Left colon (tissue), 2 donors: Measurements from ENCODE around the gene CPA4. TPM values are rescaled to one million over a fixed set of nuclear protein-coding genes. Genes with fewer than 3 reads are reported as not detected.

Experiments used
- ATAC-seq: fragments of 200-7000 bp; cut with Tn5 transposase; one replicate; pipeline ENCODE4 v1.9.1; 2020; ENCODE audit warnings: mild to moderate bottlenecking, moderate library complexity
- DNase-seq, 2 donors: peaks; one replicate each; pipeline ENCODE4 v3.0.0-alpha.2; 2020
- intact Hi-C, 2 donors: fragments of 100-400 bp; cut with DNase I in 1 of 2; cut with micrococcal nuclease in 1 of 2; formaldehyde crosslinking; loops; one replicate each; pipeline versions ENCODE4 v1.11.2 to v1.14.0; 2022; cut with DNase I, micrococcal nuclease
- total RNA-seq, 2 donors: library from RNA; stranded (reverse); fragmentation: NEBNext Ultra II Directional; extraction: Animal tissue kit (Norgen Biotek cat#: 25700); gene quantifications; one replicate each; pipeline ENCODE4 v1.2.1, GENCODE V29; 2021
- donor health status: DM: no; HTN: no; CAD: no.
- donor health status: DM: yes; HTN: yes; CAD: no.

The CPA4 gene
- total RNA-seq, 2 donors from 2014 or later, result not detected

DNA sequence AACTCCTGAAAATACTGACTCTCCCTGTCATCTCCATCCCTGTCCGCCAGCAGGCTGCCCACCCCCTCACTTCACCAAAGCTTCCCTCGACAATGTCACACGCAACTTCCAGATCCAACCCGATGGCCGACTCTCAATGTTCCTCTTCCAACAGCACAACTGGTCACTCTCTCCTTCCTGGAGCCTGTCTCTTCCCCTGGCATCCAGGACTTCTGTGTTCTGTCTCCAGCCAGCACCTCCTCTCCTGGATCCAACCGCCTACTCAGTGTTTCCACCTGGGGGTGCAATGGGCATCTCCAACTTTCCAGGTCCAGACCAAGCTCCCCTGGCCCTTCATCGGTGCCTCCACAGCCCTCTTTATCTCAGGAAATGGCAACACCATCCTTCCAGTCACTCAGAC, 60.2 kb downstream of the CPA4 start:
- intact Hi-C loops, result no loop called here
- no peak for ATAC-seq

DNA sequence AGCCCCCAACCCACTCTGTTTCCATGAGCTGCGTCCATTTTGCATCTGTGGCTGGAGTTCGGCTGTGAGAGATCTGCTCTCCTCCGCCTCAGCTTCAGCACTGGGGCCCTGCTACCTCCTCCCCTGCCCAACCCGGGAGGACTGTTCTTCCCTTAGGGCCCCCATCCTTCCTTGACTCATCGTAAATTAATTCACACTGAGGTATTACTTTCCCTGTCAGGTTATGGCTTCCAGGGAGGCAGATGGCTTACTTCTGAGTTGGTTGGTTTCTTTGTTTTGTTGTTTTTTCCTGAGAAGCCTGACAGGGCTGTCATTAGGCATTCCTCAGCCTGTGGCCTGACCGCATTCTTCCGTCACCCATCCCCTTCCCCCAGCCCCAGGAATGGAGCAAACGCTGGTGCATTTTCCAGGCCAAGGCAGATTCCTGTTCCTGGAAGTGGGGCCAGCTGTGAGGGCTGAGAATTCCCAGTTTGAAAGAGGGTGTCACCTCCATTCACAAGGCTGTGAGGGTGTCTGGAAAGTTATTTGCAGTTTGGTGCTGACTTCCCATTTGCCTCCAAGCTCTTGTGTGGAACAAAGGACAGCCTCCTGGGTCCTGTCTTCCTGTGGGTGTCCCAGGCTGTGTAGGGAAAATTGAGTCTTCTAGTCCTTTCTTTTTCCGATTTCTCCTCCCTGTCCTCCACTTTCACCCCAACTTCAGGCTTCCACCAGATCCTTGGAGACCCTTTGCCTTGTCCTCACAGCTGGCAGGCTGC, 63.3 kb downstream of the CPA4 start:
- intact Hi-C loops, result no loop called here
- no peak for ATAC-seq
- DNase-seq, result peak in 1 of 2 donors; percentile 46

More for the DNA sequence above, 60.2 kb downstream of the CPA4 start:
- no peak for DNase-seq

DNA sequence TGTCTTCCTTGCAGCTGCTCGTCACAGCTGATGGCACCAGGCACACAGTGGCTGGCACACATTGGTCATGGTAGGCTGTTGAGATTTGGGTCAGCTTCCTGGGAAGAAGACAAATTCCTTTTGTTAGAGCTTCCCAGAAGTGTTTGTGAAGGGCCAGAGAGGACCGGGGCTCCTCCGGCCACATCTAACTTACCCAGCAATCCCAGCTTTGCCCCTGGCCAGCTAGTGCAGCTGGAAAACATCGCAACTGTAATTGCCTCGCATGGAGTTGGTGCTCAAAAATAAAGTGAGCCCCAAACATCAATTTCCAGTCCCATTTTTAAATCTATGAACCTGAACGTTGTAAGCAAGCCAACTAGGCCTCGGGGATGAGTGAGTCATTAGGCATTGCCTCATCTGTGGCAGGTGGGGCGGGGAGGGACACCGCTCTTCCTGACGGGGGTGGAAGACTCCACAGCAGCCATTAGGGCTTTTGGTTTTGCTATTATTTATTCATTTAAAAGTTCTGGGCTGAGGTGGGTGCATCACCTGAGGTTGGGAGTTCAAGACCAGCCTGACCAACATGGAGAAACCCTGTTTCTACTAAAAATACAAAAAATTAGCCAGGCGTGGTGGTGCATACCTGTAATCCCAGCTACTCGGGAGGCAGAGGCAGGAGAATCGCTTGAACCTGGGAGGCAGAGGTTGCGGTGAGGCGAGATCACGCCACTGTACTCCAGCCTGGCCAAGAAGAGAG, 64.1 kb downstream of the CPA4 start:
- intact Hi-C loops, result no loop called here
- no peak for DNase-seq
- no peak for ATAC-seq

DNA sequence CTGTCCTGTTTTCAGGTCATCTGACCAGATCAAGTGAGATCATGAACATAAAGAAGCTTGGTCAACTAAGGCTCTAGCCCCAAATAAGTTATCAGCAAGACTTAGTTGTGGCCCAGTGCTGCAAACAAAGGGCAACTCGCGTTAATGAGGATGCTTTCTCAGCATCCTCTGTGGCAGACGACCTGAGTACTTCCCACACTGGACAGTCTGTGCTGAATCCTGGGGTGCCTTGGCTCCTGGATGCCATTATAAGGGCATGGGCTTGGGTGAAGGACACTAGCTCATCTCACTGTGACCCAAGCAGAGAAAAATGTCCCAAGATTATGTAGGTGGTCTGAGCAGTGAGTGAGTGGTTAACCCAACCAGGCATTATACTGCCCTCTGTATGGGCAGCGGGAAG, 65.5 kb downstream of the CPA4 start:
- DNase-seq (no peak), ATAC-seq (no peak)
- intact Hi-C loops, result no loop called here

DNA sequence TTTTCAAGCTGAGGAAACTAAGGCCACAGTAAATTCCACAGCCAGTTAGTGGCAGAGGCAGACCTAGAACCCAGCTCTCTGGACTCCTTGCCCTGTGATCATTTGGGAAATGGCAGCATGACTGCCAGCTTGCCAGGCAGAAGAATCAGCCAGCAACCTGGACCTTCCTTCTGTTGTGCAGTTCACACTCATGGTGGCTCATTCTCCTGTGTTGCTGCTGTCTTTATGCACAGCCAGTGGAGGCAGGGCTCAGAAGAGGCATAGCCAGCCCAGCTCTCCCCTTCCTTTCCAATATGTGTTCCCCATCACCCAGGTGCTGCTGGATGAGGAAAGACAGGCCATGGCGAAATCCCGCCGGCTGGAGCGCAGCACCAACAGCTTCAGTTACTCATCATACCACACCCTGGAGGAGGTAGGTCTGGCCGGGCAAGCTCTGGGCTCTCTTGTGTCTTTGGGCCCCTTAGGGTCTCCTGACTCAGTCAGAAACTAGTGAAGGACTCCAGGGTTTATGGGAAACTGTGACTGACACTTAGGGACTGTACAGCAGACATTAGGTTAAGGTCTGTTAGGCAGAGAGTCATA, 66.4 kb downstream of the CPA4 start:
- intact Hi-C loops, result no loop called here
- DNase-seq (no peak), ATAC-seq (no peak)

DNA sequence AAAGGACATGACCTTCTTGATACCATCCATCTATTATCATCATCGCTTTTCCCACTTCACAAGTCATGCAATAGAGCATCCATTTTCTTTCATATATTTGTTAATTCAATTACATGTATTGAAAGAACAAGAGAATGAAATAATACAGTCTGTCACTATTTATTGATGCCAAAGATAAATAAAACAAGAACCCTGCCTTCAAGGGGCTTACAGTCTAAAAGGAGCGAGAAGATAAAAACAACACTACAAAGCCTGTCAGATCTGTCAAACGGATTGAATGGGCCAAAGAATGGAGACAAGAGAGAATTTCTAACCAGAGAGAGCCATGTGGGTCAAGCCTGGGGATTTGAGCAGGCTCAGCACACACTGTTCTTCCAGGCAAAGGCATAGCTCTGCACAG, 67.6 kb downstream of the CPA4 start:
- DNase-seq (no peak), ATAC-seq (no peak)
- intact Hi-C loops, result no loop called here

DNA sequence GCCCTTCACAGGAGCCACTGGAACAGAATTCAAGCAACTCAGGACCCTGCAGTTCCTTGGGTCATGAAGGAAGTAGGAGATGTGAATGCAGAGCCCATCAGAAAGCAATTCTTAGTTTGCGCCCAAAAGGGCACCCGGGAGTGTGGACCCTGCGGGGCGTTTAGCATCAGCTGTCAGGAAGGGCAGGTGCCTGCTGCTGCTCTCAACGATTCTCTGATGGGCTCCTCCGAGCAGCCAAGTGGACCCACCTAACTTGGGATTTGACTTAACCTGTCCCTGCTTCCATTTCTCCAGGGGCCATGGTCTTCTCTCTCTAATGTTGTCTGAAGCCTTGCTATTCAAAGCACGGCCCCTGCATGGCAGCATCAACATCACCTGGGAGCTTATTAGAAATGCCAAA, 68.7 kb downstream of the CPA4 start:
- ATAC-seq (no peak), DNase-seq (no peak)
- intact Hi-C loops, result no loop called here

DNA sequence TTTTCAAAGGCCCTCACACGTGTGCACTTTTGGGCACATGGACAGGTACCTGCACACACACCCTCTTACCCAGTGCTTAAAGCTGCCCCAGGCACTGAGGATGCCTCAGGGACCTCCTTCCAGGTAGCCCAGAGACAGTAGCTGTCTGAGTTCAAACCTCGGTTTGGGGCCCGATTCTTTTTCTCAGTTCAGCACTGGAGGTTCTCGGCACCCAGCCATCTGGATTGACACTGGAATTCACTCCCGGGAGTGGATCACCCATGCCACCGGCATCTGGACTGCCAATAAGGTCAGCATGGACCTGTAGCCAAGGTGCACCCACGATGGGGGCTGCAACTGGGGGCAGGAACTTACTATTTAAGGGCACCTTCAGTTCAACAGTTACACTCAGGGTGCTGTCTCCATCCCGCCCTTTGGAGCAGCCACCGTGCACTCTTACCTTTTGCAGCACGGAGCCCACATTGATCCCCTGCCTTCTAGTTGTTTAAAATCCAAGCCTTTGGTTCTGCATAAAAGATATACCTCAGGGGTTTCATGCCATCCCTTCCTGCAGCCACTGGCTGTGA, 69.4 kb downstream of the CPA4 start:
- intact Hi-C loops, result no loop called here
- DNase-seq (no peak), ATAC-seq (no peak)

DNA sequence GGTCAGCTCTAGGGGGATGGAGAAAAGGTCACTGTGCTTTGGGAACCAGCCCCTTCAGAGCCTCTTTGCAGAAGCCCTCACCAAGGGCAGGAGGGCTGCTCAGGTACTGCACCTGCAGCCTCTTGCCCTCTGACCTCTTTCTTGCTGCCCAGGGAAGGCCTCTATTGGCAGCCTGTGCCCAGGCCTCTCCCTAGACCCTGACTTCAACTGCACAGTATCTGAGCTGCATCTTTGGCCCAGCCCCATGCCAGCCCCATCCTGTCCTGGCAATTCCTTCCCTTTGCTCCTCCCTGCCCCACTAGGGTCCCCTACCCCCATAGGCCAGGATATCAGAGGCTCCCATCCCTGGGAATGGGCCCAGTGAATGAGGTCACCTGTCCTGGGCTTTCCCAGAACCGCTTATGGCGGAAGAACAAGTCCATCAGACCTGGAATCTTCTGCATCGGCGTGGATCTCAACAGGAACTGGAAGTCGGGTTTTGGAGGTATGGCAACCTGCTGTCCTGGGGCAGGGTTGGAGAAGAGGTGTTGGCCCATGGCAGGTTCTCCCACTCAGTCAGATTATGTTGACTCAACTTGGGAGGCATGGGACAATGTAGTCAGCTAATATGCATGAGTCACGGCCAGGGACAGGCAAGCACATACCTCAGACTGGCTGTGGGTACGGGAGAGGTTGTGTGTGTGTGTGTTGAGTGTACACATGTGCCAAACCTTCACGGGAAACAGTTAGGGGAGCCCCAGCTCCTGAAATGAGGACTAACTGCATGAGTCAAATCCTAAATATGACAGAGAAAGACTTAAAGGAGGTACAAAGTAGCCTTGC, 70.3 kb downstream of the CPA4 start:
- no peak for DNase-seq
- intact Hi-C loops, result no loop called here
- ATAC-seq, result no peak

DNA sequence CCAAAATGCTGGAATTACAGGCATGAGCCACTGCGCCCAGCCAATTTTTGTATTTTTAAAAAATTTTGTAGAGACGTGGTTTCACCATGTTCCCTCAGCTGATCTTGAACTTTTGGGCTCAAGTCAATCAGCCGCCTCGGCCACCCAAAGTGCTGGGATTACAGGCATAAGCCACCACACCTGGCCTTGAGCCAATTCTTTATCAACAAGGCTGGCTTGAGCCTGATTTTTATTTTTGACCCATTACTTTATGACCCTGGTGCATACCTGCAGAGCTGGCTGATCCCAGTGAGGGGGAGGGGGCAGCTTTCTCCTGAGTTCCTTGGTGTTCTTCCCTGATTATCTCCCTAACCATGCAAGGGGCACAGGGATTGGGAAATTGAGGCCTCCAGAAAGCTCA, 71.5 kb downstream of the CPA4 start:
- no peak for DNase-seq
- intact Hi-C loops, result no loop called here
- no peak for ATAC-seq

DNA sequence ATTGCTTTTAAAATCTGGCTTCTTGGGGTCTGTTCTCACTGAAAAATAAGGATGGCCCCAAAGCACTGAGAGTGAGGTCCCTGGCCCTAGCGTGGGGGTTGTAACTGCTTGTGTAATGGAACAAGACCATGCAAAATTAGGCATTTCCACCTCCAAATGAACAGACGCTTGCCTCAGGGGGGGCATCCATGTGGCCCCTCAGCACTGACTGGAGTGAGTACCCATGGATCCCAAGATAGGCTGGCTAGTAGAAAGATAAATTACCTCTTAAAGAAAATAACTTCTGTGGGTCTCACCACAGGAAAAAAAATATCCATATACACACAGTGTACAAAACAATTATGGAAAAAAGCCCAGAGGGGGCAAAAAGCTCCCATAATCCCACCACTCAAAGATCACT, 72.1 kb downstream of the CPA4 start:
- no peak for DNase-seq
- intact Hi-C loops, result no loop called here
- no peak for ATAC-seq

DNA sequence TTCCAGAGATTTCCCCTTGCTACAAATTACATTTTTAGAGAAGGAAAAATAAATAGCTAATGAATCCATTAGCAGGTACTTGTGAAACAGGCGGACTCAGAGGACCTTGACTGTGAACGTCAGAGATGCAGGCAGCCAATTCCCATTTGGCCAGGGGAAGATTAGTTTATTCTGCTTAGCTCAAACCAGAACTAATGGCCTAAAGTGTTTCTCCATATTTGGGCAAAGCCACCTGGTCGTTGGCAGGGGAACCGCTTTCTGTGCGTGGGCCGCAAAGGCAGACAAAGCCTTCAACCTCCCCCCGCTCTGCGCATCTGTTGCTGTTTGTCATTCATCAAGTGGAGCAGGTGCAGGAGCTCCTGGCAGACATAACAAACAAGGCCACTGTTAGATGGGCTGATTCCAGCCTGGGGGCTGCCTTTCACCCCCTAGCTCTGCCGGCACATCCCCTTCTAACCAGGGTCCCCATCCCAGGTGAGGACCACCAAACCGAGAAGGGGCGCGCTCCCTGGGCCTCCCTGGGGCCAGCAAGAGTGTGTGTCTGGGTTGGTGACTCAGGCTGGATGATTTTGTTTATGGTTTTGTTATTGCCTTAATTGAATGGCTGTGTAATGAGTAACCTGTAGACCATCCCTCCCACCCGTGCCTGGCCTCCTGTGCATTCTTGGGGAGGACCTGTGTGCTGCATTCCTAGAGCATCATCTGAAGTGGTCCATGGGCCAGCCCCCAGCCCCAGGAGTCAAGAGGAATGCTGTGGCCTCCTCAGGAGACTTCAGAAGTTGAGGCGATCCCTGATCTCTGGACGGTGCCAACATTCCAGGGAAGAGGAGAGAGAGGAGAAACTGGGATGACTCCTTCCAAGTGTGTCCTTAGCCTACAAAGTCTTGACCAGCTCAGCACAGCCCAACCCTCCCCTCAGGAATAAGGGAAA, 72.8 kb downstream of the CPA4 start:
- no peak for DNase-seq
- ATAC-seq, result peak; percentile 84
- intact Hi-C loops, result no loop called here

DNA sequence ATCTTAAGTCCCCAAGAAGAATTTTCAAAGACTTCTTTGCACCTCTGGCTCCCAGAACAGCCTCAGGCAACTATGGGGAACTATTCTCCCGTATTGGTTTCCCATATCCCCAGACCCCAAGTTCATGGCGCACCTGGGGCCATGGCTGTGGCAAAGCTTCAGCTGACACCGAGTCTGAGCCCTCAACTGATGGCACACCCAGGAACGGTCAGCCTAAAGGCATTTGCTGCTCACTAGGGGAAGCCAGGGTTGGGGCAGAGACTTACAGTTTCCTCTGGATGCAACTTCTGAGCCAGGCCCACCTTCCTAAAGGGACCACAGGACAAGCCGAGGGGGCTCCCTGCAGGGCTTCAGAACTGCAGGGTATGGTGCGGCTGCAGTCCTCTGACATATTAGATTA, 73.6 kb downstream of the CPA4 start:
- no peak for DNase-seq
- intact Hi-C loops, result no loop called here
- ATAC-seq, result no peak

DNA sequence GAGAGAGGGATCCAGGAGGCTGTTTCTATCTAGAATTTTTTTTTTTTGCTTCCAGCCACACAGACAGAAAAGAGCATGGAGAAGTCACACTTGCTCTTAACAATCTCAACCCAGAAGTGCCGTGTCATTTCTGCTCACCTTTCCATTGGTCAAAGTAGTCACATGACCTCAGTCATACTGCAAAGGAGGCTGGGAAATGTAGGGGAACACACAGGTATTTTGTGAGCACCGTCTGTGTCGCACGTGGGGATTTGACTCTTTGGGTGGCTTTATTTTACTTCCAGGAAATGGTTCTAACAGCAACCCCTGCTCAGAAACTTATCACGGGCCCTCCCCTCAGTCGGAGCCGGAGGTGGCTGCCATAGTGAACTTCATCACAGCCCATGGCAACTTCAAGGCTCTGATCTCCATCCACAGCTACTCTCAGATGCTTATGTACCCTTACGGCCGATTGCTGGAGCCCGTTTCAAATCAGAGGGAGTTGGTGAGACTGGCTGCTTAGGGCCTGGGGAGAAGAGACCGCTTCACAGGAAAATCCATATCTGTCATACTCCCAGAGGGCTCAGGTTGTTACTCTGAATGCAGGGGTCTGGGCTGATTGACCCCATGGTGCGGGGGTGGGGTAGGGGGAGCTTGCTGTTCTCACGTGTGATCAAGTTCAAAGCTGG, 74.3 kb downstream of the CPA4 start:
- intact Hi-C loops, result no loop called here
- no peak for ATAC-seq
- DNase-seq, result no peak

DNA sequence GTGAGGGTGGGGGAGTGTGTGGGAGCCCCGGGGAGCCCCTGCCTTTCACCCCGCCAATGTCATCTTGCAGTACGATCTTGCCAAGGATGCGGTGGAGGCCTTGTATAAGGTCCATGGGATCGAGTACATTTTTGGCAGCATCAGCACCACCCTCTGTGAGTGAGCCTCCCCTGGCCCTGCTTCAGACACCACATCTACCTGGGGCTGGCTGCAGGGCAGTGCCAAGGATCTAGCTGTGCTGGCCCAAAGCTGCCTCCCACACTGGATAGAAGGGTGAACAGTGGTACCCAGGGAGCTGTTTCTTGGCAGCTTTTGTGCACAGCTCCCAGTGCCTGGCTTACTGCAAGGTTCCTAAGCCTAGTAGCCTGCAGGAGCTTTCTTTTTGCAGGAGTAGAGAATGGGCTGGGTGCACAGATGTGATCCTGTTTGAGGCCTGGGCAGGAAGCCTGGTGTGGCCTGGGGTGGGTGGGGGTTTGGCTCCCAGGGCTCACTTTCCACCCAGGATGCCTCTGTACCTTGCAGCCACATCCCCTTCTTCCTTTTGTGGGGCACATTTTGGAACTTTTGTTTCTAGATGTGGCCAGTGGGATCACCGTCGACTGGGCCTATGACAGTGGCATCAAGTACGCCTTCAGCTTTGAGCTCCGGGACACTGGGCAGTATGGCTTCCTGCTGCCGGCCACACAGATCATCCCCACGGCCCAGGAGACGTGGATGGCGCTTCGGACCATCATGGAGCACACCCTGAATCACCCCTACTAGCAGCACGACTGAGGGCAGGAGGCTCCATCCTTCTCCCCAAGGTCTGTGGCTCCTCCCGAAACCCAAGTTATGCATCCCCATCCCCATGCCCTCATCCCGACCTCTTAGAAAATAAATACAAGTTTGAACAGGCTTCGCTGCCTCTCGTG, 75.1 kb downstream of the CPA4 start:
- DNase-seq (no peak), ATAC-seq (no peak)
- intact Hi-C loops, result no loop called here

DNA sequence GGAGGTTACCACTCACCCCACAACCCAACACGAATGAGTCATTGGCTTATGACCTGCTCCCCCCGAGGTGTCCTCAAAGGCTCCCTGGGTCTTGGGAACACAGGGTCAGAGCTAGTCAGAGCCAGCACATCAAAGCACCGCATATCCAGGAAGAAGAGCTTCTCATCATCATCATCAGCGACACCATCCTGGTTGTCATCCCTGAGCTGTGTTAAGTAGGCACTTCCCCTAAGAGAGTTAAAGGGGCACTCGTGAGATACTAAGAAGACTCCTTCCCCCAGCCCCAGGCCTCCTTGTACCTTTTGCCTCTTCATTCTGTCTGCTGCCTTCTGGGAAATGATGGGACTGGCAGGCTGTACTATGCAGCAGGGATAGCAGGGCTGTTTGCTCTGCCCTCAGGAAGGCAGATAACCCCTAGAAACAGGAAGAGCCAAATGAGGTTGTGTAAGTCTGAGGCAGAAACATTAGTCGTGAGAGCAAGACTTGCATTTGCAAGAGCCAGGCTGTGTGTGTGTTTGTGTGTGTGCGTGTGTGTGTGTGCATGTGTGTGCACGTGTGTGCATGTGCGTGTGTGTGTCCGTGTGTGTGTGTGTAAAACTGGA, 76.2 kb downstream of the CPA4 start:
- ATAC-seq (peak; percentile 47), DNase-seq (peak in 1 of 2 donors; percentile 17)
- intact Hi-C loops, result no loop called here
